GM23338 (cell line): ENCODE results near the gene THAP5. TPM values are rescaled to one million over a fixed set of nuclear protein-coding genes. Genes with fewer than 3 reads are reported as not detected.
A peak's percentile ranks its signal among the peaks of the same experiment; 100 is the strongest.

Source experiments
- ATAC-seq: fragments of 200-7000 bp; cut with Tn5 transposase; 3 replicates; pipeline ENCODE4 v1.9.1; 2020
- DNase-seq: peaks from one replicate; pipeline ENCODE4 v3.0.0-alpha.2; 2015; ENCODE audit warnings: low spot score
- H2AFZ ChIP-seq: fragments of 200-600 bp; sonication (generic); 2 replicates; pipeline ENCODE4 v1.8.0; 2016; ENCODE audit warnings: antibody characterized with exemption, mild to moderate bottlenecking, moderate library complexity
- H3F3A ChIP-seq: fragments of 200-600 bp; sonication (generic); replicated peaks from 2 replicates; pipeline ENCODE4 v1.8.0; 2017; ENCODE audit warnings: antibody characterized with exemption, mixed run types, low read depth
- H3K27ac ChIP-seq: fragments of 200-600 bp; sonication (generic); 2 replicates; pipeline ENCODE4 v1.6.1; 2016; ENCODE audit warnings: low read depth
- H3K27me3 ChIP-seq: fragments of 200-600 bp; sonication (generic); 2 replicates; pipeline ENCODE4 v1.8.0; 2016; ENCODE audit warnings: mild to moderate bottlenecking, mixed run types, moderate library complexity; ENCODE audit not compliant: insufficient read depth
- H3K36me3 ChIP-seq: fragments of 200-600 bp; sonication (generic); 2 replicates; pipeline ENCODE4 v1.8.0; 2016; ENCODE audit warnings: mild to moderate bottlenecking; ENCODE audit not compliant: insufficient read depth
- H3K4me1 ChIP-seq: fragments of 200-600 bp; sonication (generic); 2 replicates; pipeline ENCODE4 v1.8.0; 2016; ENCODE audit warnings: mild to moderate bottlenecking, moderate library complexity; ENCODE audit not compliant: insufficient read depth
- H3K4me2 ChIP-seq: fragments of 200-600 bp; sonication (generic); 2 replicates; pipeline ENCODE4 v1.7.1; 2017; ENCODE audit warnings: mixed run types
- H3K4me3 ChIP-seq: fragments of 200-600 bp; sonication (generic); 2 replicates; pipeline ENCODE4 v1.6.1; 2016; ENCODE audit warnings: mixed run types
- H3K79me2 ChIP-seq: fragments of 200-600 bp; sonication (generic); replicated peaks from 2 replicates; pipeline ENCODE4 v1.8.0; 2017; ENCODE audit warnings: mild to moderate bottlenecking; ENCODE audit not compliant: insufficient read depth
- H3K9me2 ChIP-seq: fragments of 200-600 bp; sonication (generic); 2 replicates; pipeline ENCODE4 v1.8.0; 2017; ENCODE audit not compliant: insufficient read depth
- H4K20me1 ChIP-seq: fragments of 200-600 bp; sonication (generic); replicated peaks from 2 replicates; pipeline ENCODE4 v1.8.0; 2017; ENCODE audit warnings: mild to moderate bottlenecking; ENCODE audit not compliant: insufficient read depth
- H3K27ac Mint-ChIP-seq: 2 replicates; pipeline ENCODE4 v1.8.0; 2020; ENCODE audit warnings: inconsistent platforms, mild to moderate bottlenecking, moderate library complexity, mixed read lengths
- H3K27me3 Mint-ChIP-seq: 3 replicates; pipeline ENCODE4 v1.8.0; 2022; ENCODE audit warnings: low read depth, mild to moderate bottlenecking, moderate library complexity, mixed read lengths, inconsistent platforms; ENCODE audit not compliant: insufficient read depth, poor library complexity
- H3K36me3 Mint-ChIP-seq: 3 replicates; pipeline ENCODE4 v1.8.0; 2021; ENCODE audit warnings: low read depth, mild to moderate bottlenecking, inconsistent platforms, moderate library complexity, mixed read lengths
- H3K4me1 Mint-ChIP-seq: 3 replicates; pipeline ENCODE4 v1.8.0; 2020; ENCODE audit warnings: mild to moderate bottlenecking, inconsistent platforms, mixed read lengths
- H3K4me3 Mint-ChIP-seq: 3 replicates; pipeline ENCODE4 v1.8.0; 2021; ENCODE audit warnings: moderate library complexity, mild to moderate bottlenecking, inconsistent platforms, mixed read lengths
- H3K9me3 Mint-ChIP-seq: 3 replicates; pipeline ENCODE4 v1.8.0; 2020; ENCODE audit warnings: moderate library complexity, mild to moderate bottlenecking, inconsistent platforms, mixed read lengths
- CREB1 ChIP-seq: fragments of 250-450 bp; sonication (Bioruptor Pico); IDR thresholded peaks from 2 replicates; pipeline ENCODE4 v1.5.0; 2020; ENCODE audit warnings: low read depth, mild to moderate bottlenecking, moderate library complexity
- EZH2 ChIP-seq: fragments of 200-600 bp; sonication (generic); IDR thresholded peaks from one replicate; pipeline ENCODE4 v1.8.0; 2017; ENCODE audit warnings: antibody characterized with exemption, mild to moderate bottlenecking, low read depth; ENCODE audit not compliant: unreplicated experiment
- EZH2phosphoT487 ChIP-seq: fragments of 200-600 bp; sonication (generic); IDR thresholded peaks from one replicate; pipeline ENCODE4 v1.8.1; 2018; ENCODE audit warnings: antibody characterized with exemption; ENCODE audit not compliant: unreplicated experiment
- JUNB ChIP-seq: IDR thresholded peaks from one replicate; pipeline ENCODE4 v1.6.1; 2016; ENCODE audit warnings: antibody characterized with exemption; ENCODE audit not compliant: unreplicated experiment
- NANOG ChIP-seq: IDR thresholded peaks from 2 replicates; pipeline ENCODE4 v1.6.1; 2016; ENCODE audit warnings: antibody characterized with exemption, borderline replicate concordance
- POLR2AphosphoS5 ChIP-seq: IDR thresholded peaks from 2 replicates; pipeline ENCODE4 v1.6.1; 2016; ENCODE audit warnings: antibody characterized with exemption, low read depth
- STAT1 ChIP-seq: IDR thresholded peaks from one replicate; pipeline ENCODE4 v1.6.1; 2016; ENCODE audit warnings: antibody characterized with exemption; ENCODE audit not compliant: unreplicated experiment
- ZNF114 ChIP-seq: fragments of 250-450 bp; sonication (Bioruptor Pico); IDR thresholded peaks from 2 replicates; pipeline ENCODE4 v1.5.0; 2020; ENCODE audit warnings: mild to moderate bottlenecking, moderate library complexity
- ZNF331 ChIP-seq: fragments of 250-450 bp; sonication (Bioruptor Pico); IDR thresholded peaks from 2 replicates; pipeline ENCODE4 v1.5.0; 2020; ENCODE audit warnings: low read depth, mild to moderate bottlenecking, moderate library complexity
- polyA plus RNA-seq: library from polyadenylated mRNA; unstranded; fragments of >200 nt; fragmentation: Nextera tagmentation; extraction: Ambion mirVana; gene quantifications from 2 replicates; pipeline ENCODE4 v1.2.1, GENCODE V29; 2016
- total RNA-seq: library from RNA; depleted of rRNA; stranded (reverse); fragments of >200 nt; shearing (Covaris generic); gene quantifications from 2 replicates; pipeline ENCODE4 v1.2.3, GENCODE V29; 2014

The THAP5 gene
- total and polyA plus RNA-seq, 2 experiments from 2014 or later, result 18.2 to 32.3 TPM

- H3K27ac ChIP-seq, result no peak overlapping the region
- peaks cover 10% of the 10 kb centered on the region for H3K4me1 Mint-ChIP-seq
- no peaks in the 10 kb centered on the region for H4K20me1 ChIP-seq
- H2AFZ ChIP-seq, result no peak overlapping the region
- no peaks in the 10 kb centered on the region for H3K27me3 ChIP-seq
- peaks cover 9% of the 10 kb centered on the region for H3K4me1 ChIP-seq
- no peaks in the 10 kb centered on the region for H3K27me3 Mint-ChIP-seq
- no peak for TF ChIP-seq POLR2AphosphoS5
- no peak for TF ChIP-seq ZNF114
- TF ChIP-seq ZNF331 (CRISPR knock-in tag), result no peak
- TF ChIP-seq EZH2phosphoT487, result no peak
- H3K36me3 ChIP-seq, result no peaks in the 10 kb centered on the region
- no peak overlapping the region for H3K27ac Mint-ChIP-seq
- no peaks in the 10 kb centered on the region for H3K9me3 Mint-ChIP-seq
- no peak for ATAC-seq
- no peaks in the 10 kb centered on the region for H3K9me2 ChIP-seq
- H3K36me3 Mint-ChIP-seq, result no peaks in the 10 kb centered on the region
- H3K4me3 ChIP-seq, result no peak overlapping the region
- no peaks in the 10 kb centered on the region for H3F3A ChIP-seq
- H3K79me2 ChIP-seq, result no peaks in the 10 kb centered on the region
- no peak overlapping the region for H3K4me3 Mint-ChIP-seq
- DNase-seq, result no peak
- H3K4me2 ChIP-seq, result no peak overlapping the region
Observed at GRCh38 chr7:108605559-108606201, 36.2 kb upstream of the THAP5 start.

GRCh38 chr7:108604307-108605077 lies 35.0 kb upstream of the THAP5 start:
- Histone ChIP-seq H3K4me2 (no peak overlapping the region), H3K9me2 (no peaks in the 10 kb centered on the region), H3K4me3 (no peak overlapping the region), H3K36me3 (no peaks in the 10 kb centered on the region), H4K20me1 (no peaks in the 10 kb centered on the region), H2AFZ (peak overlapping the region; percentile 52; the same call in 1 of the 2 replicates), H3F3A (no peaks in the 10 kb centered on the region), H3K4me1 (peaks cover 9% of the 10 kb centered on the region), H3K27me3 (no peaks in the 10 kb centered on the region), H3K27ac (no peak overlapping the region), H3K79me2 (no peaks in the 10 kb centered on the region)
- no peaks in the 10 kb centered on the region for H3K27me3 Mint-ChIP-seq
- H3K27ac Mint-ChIP-seq, result no peak overlapping the region
- no peak overlapping the region for H3K4me3 Mint-ChIP-seq
- peaks cover 12% of the 10 kb centered on the region for H3K4me1 Mint-ChIP-seq
- no peak for ATAC-seq
- no peaks in the 10 kb centered on the region for H3K36me3 Mint-ChIP-seq
- H3K9me3 Mint-ChIP-seq, result no peaks in the 10 kb centered on the region
- DNase-seq, result no peak
- TF ChIP-seq ZNF114 (no peak), EZH2phosphoT487 (no peak), STAT1 (no peak), ZNF331 (CRISPR knock-in tag) (no peak), NANOG (no peak), JUNB (no peak), POLR2AphosphoS5 (no peak), EZH2 (no peak), CREB1 (CRISPR knock-in tag) (no peak)
